GM13977 (cell line): ENCODE data around the gene DBNDD1.

ENCODE experiments used
- DNase-seq: peaks from one replicate; pipeline ENCODE4 v3.0.0; 2012; ENCODE audit warnings: low spot score
- in situ Hi-C: fragments of 300-500 bp; cut with MboI; formaldehyde crosslinking; loops from one replicate; pipeline ENCODE4 v1.12.0; 2022; ENCODE audit warnings: low sequenced_read_pairs, low pct_unique_long_range_greater_than_20kb, mixed read lengths, inconsistent platforms; ENCODE audit not compliant: unreplicated experiment
- TF ChIP-seq, protein P1 (sequence below): IDR thresholded peaks from 2 replicates; pipeline ENCODE4 v1.5.1; 2012; ENCODE audit warnings: mild to moderate bottlenecking, control low read depth; ENCODE audit not compliant: insufficient read depth; ENCODE audit errors: extremely low read depth, missing control alignments

The DBNDD1 gene

DNA sequence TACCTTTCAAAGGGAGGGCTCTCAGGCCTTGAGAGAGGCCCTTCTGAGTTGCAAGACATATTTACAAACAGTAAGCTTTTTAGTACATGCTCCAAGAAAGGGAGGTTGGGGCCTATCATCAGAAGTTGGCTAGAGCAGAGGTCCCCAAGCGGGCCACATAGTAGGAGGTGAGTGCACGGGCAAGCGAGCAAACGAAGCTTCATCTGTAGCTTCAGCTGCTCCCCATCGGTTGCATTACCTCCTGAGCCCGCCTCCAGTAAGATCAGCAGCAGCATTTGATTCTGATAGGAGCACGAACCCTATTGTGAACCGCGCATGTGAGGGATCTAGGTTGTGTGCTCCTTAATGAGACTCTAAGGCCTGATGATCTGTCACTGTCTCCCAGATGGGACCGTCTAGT is 31.7 kb upstream of the DBNDD1 start:
- TF ChIP-seq, protein P1, sequence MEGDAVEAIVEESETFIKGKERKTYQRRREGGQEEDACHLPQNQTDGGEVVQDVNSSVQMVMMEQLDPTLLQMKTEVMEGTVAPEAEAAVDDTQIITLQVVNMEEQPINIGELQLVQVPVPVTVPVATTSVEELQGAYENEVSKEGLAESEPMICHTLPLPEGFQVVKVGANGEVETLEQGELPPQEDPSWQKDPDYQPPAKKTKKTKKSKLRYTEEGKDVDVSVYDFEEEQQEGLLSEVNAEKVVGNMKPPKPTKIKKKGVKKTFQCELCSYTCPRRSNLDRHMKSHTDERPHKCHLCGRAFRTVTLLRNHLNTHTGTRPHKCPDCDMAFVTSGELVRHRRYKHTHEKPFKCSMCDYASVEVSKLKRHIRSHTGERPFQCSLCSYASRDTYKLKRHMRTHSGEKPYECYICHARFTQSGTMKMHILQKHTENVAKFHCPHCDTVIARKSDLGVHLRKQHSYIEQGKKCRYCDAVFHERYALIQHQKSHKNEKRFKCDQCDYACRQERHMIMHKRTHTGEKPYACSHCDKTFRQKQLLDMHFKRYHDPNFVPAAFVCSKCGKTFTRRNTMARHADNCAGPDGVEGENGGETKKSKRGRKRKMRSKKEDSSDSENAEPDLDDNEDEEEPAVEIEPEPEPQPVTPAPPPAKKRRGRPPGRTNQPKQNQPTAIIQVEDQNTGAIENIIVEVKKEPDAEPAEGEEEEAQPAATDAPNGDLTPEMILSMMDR: no peak
- in situ Hi-C loops: no loop called here
- no peak for DNase-seq

DNA sequence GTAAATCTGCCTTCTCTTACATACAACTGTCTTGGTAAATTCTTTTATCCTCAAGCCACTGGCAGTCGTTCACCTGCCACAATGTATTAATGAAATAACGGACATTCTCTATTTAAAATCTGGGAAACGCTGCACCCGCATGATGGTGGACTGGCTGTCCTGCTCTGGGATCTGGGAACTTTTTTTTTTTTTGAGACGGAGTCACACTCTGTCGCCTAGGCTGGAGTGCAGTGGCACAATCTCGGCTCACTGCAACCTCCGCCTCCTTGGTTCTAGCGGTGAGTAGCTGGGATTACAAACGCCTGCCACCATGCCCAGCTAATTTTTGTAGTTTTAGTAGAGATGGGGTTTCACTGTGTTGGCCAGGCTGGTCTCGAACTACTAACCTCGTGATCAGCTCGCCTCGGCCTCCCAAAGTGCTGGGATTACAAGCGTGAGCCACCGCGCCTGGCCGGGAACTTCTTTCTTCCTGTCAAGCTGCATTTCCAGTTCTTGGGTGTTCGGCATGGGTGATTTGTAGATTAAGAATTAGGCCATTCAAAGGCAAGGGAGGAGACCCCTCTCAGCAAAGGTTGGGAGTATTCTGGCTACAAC is 29.6 kb upstream of the DBNDD1 start:
- DNase-seq: no peak

DNA sequence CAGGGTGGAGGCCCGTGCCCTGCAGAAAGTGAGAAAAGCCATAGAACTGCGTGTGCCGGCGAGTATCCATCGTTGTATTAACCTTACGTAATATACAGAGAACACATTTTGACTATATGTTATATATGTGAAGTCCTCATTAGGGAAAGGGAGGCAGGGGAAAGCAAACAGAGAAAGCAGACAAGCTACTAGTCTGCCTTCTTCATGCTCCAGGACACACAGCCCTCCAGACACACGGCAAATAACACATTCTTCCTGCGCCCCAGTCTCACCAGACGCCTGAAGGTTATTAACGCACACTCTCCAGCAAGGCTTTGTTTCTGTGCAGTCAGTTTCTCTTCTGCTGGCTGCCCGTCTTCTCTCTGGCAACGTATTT is 29.1 kb upstream of the DBNDD1 start:
- in situ Hi-C loops: no loop called here
- no peak for DNase-seq
- TF ChIP-seq, protein P1: no peak

More for the DNA sequence above, 29.6 kb upstream of the DBNDD1 start:
- TF ChIP-seq, protein P1: no peak
- in situ Hi-C loops: no loop called here

DNA sequence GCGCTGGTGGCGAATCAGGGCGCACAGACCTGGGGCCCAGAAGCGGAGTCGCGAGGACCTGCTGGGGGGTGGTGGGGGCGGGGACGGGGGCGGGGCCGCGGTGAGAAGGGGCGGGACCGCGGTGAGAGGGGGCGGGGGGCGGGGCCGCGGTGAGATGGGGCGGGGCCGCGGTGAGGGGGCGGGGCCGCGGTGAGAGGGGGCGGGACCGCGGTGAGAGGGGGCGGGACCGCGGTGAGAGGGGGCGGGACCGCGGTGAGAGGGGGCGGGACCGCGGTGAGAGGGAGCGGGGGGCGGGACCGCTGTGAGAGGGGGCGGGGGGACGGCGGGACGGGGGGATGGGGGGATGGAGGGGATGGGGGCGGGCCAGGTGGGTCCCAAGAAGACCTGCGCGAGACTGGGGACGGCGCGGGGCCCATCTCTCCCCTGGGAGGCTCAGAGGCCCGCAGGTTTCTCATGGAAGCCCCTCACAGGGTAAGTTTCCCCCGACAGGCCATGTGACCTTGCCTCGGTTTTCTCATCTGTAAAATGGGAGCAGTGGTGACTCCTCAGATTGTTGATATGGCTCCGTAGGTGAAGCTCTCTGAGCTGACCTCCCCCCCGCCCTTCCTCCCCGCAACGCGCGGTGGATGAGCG is 28.6 kb upstream of the DBNDD1 start:
- in situ Hi-C loops: no loop called here
- TF ChIP-seq, protein P1: no peak
- DNase-seq: peak; percentile 48

DNA sequence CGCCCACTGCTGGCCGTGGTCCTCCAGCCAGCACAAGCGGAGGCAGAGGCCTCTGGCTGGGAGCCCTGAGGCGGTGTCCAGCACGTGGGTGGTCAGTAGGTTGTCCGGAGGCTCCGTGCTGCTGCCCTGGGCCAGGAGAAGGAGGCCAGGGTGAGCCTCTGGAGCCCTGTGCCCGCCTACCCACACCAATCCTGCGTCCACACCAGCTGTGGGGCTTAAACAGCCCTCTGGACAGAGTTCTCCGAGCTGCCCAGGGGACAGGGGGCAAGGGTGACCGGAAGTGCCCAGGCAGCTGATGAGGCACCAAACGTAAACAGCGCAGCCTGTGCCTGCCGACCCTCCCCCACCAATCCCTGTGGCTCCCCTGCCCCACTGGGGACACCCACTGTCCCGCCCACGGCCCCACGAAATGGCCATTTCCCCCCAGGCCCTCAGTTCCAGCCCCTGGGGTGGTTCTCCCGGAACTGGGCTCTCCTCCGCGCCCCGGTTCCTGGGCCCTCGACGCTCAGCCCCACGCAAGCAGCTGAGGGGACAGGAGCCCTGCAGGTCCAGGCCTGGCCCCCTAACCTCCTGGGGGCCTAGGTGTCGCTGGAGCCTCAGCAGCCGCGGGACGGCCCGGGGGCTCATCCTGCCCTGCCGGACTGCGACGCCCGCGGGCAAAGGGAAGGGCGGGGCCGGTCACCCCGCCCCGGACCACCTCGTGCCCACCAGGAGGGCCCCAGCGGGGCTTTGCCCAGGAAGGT is 27.9 kb upstream of the DBNDD1 start:
- TF ChIP-seq, protein P1: no peak
- DNase-seq: peak; percentile 45
- in situ Hi-C loops: no loop called here

DNA sequence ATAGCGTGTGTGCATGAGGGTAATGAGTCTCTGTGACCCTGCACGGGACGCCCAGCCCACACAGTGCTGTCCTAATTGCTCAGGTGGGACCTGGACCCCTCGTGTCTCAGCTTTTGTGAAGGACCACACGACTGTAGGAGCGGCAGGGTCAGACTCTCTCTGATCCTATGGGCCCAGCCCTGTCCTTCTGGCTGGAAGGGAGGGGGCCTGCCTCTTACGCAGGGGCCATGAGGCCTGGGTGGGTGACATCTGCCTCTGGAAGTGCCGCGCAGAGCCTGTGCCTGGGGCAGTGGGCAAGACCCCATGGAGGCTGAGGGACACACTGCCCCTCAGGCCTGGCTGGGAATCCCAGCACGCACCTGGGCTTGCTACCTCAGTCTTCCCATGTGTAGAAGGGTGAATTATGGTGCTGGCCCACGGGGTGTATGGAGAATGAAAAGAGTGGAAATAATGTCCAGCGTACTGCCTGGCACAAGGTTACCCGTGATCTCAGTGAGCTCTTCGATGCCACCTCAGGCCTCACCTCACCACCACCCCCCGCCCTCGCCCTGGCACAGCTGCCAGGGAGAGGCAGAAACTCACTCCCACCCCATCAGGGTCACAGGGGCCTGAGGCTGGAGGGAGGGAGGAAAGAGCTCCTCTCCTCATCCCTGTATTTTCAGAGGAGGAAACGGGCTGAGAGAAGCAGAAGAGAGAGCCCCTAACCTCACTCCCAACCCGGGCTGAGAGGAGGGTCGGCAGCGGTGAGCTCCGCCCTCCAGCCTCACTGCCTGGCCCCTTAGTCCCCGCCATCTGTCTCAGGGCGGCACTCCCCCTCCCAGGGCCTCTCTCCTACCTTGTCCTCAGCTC is 27.1 kb upstream of the DBNDD1 start:
- in situ Hi-C loops: no loop called here
- peak; percentile 11 for DNase-seq
- TF ChIP-seq, protein P1: no peak
